ENCODE data around the gene KDM5C.

DNA sequence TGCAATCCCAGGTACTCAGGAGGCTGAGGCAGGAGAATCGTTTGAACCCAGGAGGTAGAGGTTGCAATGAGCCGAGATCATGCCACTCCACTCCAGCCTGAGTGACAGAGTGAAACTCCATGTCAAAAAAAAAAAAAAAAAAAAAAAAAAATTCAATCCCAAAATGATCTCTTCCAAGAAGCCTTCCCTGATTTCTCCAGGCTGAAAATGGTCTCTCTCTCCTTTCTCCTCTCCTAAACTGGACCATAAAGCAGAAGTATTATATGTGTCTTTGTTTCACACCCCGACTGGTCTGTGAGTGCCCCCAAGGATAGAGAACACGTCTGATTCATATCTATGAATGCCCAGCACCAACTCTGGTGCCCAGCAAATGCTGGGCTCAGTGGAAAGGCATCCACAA, 17.3 kb upstream of the KDM5C start:
- TF ChIP-seq ETV6 (CRISPR knock-in tag; IDR thresholded peaks at IDR 0.05) (no peak), ATF2 (CRISPR knock-in tag; IDR thresholded peaks at IDR 0.05; ENCODE audit: borderline replicate concordance, low read depth) (no peak), SMAD3 (CRISPR knock-in tag; IDR thresholded peaks at IDR 0.05; ENCODE audit: borderline replicate concordance) (no peak)

Measured in WTC11 (cell line).